Ovary (tissue), 3 donors: Measurements from ENCODE around the gene SUPT6H.

Experiments
- CTCF ChIP-seq, 3 donors: fragments of 450-650 bp in 2 of 3; fragments of 200-600 bp in 1 of 3; IDR thresholded peaks; one replicate each; pipeline versions ENCODE4 v1.5.1 to v1.8.0; 2016 to 2022; ENCODE audit warnings: antibody characterized with exemption in 3 of 3, mild to moderate bottlenecking in 1 of 3
- EP300 ChIP-seq: sonication (generic); formaldehyde crosslinking; IDR thresholded peaks from one replicate; pipeline ENCODE4 v1.6.1; 2017; ENCODE audit warnings: antibody characterized with exemption
- donor health status: DM: no; HTN: no; CAD: no.

- no peak for TF ChIP-seq CTCF (IDR thresholded peaks at IDR 0.05)
- no peak for TF ChIP-seq EP300
Observed at GRCh38 chr17:28737316-28737715, 75.3 kb downstream of the SUPT6H start.
